Panc1 (cell line): ENCODE data around the gene DCN.

ENCODE experiments used
- POLR2AphosphoS5 ChIP-seq: IDR thresholded peaks from 2 replicates; pipeline ENCODE4 v1.6.1; 2012; ENCODE audit warnings: mild to moderate bottlenecking, low read depth, low read length, moderate library complexity
- TF ChIP-seq, protein P1 (sequence below): fragments of 450-650 bp; IDR thresholded peaks from 2 replicates; pipeline ENCODE4 v1.5.1; 2017; ENCODE audit warnings: mild to moderate bottlenecking

GRCh38 chr12:91219919-91220318 lies 37.3 kb upstream of the DCN start:
- no peak for TF ChIP-seq POLR2AphosphoS5
- TF ChIP-seq, protein P1, sequence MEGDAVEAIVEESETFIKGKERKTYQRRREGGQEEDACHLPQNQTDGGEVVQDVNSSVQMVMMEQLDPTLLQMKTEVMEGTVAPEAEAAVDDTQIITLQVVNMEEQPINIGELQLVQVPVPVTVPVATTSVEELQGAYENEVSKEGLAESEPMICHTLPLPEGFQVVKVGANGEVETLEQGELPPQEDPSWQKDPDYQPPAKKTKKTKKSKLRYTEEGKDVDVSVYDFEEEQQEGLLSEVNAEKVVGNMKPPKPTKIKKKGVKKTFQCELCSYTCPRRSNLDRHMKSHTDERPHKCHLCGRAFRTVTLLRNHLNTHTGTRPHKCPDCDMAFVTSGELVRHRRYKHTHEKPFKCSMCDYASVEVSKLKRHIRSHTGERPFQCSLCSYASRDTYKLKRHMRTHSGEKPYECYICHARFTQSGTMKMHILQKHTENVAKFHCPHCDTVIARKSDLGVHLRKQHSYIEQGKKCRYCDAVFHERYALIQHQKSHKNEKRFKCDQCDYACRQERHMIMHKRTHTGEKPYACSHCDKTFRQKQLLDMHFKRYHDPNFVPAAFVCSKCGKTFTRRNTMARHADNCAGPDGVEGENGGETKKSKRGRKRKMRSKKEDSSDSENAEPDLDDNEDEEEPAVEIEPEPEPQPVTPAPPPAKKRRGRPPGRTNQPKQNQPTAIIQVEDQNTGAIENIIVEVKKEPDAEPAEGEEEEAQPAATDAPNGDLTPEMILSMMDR, result no peak
